PFSK-1 (cell line): ENCODE measurements around the gene OS9.

Source experiments
- FOXP2 ChIP-seq: optimal IDR thresholded peaks from 2 replicates; pipeline ENCODE3; 2011; ENCODE audit warnings: borderline replicate concordance, control low read depth, inconsistent platforms; ENCODE audit not compliant: insufficient read depth; ENCODE audit errors: extremely low read length, extremely low read depth
- POLR2AphosphoS5 ChIP-seq: IDR thresholded peaks from 2 replicates; pipeline ENCODE4 v1.6.1; 2012; ENCODE audit warnings: low read depth, mild to moderate bottlenecking, control low read depth, low read length, moderate library complexity
- REST ChIP-seq, 2 experiments: IDR thresholded peaks; 2 replicates each; pipeline versions ENCODE4 v1.6.1 to v1.8.0; 2011 to 2012; ENCODE audit warnings: low read depth in 2 of 2, low read length in 2 of 2, control low read depth in 1 of 2, inconsistent platforms in 1 of 2, mild to moderate bottlenecking in 1 of 2, moderate library complexity in 1 of 2; ENCODE audit not compliant: insufficient read depth in 1 of 2
- SIN3A ChIP-seq: IDR thresholded peaks from 2 replicates; pipeline ENCODE4 v1.6.1; 2012; ENCODE audit warnings: mild to moderate bottlenecking, low read length, moderate library complexity, borderline replicate concordance; ENCODE audit not compliant: insufficient read depth
- TAF1 ChIP-seq: IDR thresholded peaks from 2 replicates; pipeline ENCODE4 v1.6.1; 2012; ENCODE audit warnings: low read length, control low read depth, borderline replicate concordance; ENCODE audit not compliant: insufficient read depth

- TF ChIP-seq POLR2AphosphoS5 (no peak), REST (IDR thresholded peaks at IDR 0.05; ENCODE audit: insufficient read depth in 1 of 2, low read depth in 2 of 2, low read length in 2 of 2) (no peak), TAF1 (no peak), SIN3A (no peak), FOXP2 (no peak)
Measured at GRCh38 chr12:57730336-57731067, 36.6 kb downstream of the OS9 start.
